ENCODE measurements around the gene BABAM1.

The BABAM1 gene

GRCh38 chr19:17266975-17267788 lies at the start of gene BABAM1:
Gene BABAM1 (plus strand): TSS chr19:17267443. CDS start chr19:17268807, 1,364 bp downstream.
- peak; percentile 94 for DNase-seq (ENCODE audit: low read depth)

DNA sequence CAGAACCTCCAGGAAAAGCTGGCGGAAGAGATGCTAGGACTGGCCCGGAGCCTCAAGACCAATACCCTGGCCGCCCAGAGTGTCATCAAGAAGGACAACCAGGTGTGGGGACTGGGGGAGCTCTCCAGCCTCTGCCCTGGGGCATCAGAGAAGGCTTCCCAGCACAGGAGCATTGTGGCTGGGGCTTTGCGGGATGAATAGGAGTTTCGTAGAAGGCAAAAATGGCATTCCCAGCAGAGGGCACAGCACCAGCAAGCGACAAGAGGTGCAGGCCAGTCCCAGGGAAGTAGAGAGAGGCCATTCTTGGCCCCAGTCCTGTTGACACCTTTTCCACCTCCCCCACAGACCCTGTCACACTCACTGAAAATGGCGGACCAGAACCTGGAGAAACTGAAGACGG lies 48.0 kb upstream of the BABAM1 start:
- DNase-seq (ENCODE audit: low read depth) = no peak

DNA sequence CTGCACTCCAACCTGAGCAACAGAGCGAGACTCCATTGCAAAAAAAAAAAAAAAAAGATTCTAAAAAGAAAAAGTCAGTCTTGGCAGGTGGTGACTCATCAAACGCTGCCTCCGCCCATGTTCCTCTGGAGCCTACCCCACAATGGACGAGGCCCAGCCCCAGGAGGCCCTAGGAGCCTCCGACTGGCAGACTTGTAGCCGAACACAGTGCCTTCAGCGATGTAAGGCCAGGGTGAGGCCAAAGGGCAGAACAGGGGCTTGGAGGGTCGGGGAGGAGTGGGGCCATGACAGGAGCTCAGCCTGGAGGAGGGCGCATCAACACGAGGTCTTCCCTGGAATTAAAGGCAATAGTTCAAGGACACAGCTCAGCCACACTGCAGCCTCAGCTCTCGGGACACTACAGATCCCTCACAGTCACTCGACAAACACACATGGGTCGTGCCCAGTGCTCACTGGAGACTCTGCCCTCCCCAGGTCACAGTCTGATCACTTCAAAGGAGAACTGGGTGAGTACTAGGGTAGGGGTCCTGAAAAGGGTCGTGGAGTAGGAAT lies 47.0 kb upstream of the BABAM1 start:
- no peak for DNase-seq (ENCODE audit: low read depth)

DNA sequence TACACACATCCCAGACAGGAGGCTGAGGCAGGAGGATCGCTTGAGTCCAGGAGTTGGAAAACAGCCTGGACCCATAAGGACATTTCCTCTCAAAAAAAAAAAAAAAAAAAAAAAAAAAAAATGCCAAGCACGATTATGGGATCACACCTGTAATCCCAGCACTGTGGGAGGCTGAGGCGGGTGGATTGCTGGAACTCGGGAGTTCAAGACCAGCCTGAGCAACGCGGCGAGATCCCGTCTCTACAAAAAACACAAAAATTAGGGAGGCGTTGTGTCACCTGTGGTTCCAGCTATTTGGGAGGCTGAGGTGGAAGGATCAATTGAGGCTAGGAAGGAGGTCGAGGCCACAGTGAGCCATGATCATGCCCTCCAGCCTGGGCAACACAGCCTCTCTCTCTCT lies 42.2 kb upstream of the BABAM1 start:
- DNase-seq (ENCODE audit: low read depth) = no peak

GRCh38 chr19:17226002-17226933 lies 41.0 kb upstream of the BABAM1 start, which contains the start of gene OCEL1:
Gene OCEL1 (plus strand): TSS chr19:17226226. CDS start chr19:17226248, 22 bp downstream.
- peak; percentile 92 for DNase-seq (ENCODE audit: low read depth)

GRCh38 chr19:17227798-17228367 lies 39.4 kb upstream of the BABAM1 start:
- DNase-seq (ENCODE audit: low read depth) = no peak

DNA sequence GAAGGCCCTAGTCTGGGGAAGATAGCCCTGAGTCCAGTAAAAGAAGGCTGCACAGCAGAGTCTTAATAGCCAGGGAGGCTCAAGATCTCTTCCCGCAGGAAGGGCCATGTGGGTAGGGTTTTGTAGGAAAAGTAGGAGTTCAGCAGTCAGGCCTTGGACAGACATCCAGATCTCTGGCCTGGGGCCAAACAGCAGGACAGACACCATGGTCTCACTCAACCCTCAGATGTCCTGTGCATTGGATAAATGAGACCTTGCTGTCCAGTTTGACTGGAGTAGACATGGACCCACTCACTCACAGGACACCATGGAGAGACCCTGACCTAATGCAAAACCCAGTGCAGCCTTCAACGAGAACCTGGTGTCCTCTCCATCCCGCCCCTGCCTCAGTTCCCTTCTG lies 37.4 kb upstream of the BABAM1 start:
- no peak for DNase-seq (ENCODE audit: low read depth)

- DNase-seq (ENCODE audit: low read depth) = no peak
Measured at GRCh38 chr19:17232258-17232657, 35.0 kb upstream of the BABAM1 start.

DNA sequence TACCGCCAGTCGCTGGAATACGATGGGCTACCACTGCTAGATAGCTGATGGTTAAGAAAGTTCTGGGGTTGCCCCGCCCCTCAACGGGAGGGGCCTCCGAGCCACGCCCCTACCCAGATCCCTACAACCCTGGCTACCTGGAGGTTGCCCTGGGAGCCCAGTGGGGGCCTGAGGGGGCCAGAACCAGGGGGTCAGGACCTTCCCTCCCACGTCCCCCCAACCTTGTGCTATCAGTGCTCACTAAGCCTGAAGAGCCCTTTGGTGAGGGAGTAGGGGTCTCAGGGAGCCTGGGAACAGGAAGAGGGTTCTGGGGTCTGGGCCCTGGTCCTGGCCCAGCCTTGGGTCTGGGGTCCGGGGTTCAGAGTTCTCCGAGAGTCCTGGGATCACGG lies 32.3 kb upstream of the BABAM1 start:
- peak; percentile 52 for DNase-seq (ENCODE audit: low read depth)

- peak; percentile 50 for DNase-seq (ENCODE audit: low read depth)
Measured at GRCh38 chr19:17235300-17235970, 31.8 kb upstream of the BABAM1 start.

- no peak for DNase-seq (ENCODE audit: low read depth)
Measured at GRCh38 chr19:17235971-17236777, 31.1 kb upstream of the BABAM1 start.

DNA sequence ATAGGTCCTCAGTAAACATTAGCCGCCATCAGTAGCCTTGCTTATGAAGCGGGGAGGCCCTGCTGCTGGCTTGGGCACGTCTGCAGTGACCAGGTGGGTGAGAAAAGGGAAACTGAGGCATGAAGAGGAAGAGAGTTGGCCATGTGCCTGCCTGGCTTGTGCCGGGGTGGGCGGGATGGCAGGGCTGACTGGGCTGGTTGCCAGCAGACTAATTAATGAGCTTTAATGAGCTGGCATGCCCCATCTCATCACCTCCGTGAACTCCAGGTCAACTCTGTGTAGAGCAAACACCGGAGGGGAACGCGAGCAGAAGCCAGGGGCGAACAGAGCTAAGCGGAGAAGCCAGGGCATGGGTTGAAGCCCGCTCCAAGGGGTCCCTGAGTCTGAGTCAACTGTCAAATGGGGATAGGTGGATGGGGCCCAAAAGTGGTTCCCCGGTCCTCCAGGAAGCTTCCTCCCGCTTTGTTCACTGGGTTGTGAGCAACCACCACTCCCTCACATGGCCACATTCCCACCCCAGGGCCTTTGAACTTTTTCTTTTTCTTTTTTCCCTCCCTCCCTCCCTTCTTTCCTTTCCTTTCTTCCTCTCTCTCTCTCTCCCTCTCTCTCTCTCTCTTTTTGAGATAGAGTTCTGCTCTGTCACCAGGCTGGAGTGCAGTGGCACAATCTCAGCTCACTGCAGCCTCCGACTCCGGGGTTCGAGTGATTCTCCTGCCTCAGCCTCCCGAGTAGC lies 30.3 kb upstream of the BABAM1 start:
- DNase-seq (ENCODE audit: low read depth) = no peak

DNA sequence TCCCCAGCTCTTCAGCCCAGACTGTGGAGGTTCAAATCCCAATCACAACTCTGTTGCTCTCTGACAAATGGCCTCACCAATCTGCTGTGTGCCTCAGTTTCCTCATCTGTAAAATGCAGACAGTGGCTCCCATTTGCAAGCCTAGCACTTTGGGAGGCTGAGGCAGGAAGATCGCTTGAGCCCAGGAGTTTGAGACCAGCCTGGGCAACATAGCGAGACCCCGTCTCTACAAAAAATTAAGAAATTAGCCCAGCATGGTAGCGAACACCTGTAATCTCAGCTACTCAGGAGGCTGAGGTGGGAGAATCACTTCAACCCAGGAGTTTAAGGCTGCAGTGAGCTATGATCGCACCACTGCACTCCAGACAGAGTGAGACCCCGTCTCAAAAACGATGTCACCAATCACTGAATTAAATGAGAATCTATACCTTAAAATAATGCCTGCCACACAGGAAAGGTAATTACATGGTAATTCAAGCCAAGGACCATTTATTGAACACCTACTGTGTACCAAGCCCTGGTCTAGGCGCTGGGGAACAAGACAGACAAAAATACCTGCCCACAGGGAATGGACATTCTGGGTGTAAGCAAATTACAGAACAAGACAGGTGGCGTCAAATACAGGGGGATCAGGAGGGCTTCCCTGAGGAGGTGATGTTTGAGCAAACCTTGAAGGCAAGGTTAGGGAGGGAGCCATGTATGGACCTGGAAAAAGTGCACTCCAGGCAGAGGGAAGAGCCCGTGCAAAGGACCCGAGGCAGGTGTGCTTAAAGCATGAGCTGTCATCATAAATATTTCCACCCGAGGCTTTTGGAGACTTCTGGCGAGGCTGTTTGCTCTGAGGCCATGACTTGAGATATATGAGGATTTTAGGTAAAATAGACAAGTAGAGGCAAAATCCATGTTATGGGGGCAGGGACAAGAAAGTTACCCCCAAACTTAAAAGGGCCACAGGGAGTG lies 29.2 kb upstream of the BABAM1 start:
- DNase-seq (ENCODE audit: low read depth) = no peak

DNA sequence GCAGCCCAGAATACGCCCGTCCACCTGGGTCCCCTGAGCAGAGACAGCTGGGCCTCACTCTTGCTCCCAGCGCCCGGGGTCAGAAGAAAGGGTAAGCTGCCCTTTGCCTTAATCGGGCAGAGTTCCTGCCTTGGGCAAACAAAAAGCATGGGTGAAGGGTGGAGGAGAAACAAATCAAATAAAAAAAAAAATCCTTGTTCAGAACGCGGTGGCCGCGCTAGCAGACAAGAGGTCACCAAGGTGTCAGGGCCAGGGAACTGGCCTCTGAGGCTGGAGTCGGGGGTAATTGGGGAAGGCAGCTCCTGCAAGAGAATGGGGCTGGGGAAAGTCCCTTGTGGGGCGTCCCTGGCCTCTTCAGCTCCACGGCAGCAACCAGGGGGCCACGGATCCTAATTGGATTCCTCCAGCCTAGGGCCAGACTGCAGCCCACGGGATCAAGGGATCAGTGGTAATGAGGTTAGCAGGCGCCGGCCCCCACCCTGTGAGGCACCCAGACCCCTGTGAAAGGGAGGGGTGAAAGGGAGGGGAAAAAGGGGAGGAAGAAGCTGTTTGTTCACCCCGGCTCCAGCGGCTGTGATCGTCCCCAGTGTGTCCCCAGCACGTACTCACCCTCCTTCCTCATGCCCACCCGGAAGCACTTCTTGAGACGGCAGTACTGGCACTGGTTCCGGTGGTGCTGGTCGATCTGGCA lies 27.0 kb upstream of the BABAM1 start:
- DNase-seq (ENCODE audit: low read depth) = no peak

DNA sequence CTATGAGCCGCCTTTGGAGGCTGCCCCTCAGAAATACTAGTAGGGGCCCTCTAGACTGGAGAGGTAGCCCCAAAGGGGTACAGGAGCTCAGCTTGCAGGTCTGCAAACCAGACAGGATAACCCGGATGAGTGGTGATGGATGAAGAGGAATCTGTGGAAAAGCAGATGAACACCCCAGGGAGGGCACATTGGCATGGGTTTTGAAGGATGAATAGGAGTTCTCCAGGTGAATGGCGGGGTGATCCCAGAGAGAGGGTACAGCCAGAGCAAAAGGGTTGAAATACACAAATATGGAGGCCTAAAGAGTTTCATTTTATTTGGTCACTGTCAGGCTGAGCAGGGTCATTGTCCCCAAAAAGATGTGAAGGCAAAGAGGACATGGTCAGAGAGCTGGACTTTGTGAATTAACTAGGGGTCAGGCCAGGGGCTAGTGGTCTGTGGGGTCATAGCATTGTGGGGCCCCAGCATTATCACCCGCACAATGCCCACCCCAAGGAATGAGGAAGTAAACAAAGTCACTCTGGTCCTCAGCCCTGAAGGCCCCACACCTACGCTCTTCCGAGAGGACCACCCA lies 26.3 kb upstream of the BABAM1 start:
- DNase-seq (ENCODE audit: low read depth) = no peak

- DNase-seq (ENCODE audit: low read depth) = no peak
Measured at GRCh38 chr19:17242431-17243208, 24.6 kb upstream of the BABAM1 start.

- DNase-seq (ENCODE audit: low read depth) = no peak
Measured at GRCh38 chr19:17243211-17243829, 23.9 kb upstream of the BABAM1 start.

Data from activated T-cell treated with anti-CD3 and anti-CD28 coated beads for 24 hours (primary cell).